GM23248 (cell line): ENCODE data around the gene SFRP2. TPM values are rescaled to one million over a fixed set of nuclear protein-coding genes. Genes with fewer than 3 reads are reported as not detected.

ENCODE experiments used
- DNase-seq: peaks from one replicate; pipeline ENCODE4 v3.0.0-alpha.2; 2015
- H2AFZ ChIP-seq: fragments of 200-600 bp; sonication (generic); 2 replicates; pipeline ENCODE4 v1.6.1; 2016; ENCODE audit warnings: antibody characterized with exemption
- H3F3A ChIP-seq: fragments of 200-600 bp; sonication (generic); 2 replicates; pipeline ENCODE4 v1.6.1; 2016; ENCODE audit warnings: mild to moderate bottlenecking, antibody characterized with exemption, mixed run types; ENCODE audit not compliant: insufficient read depth
- H3K27ac ChIP-seq: fragments of 200-600 bp; sonication (generic); 2 replicates; pipeline ENCODE4 v1.5.1; 2016; ENCODE audit warnings: mild to moderate bottlenecking
- H3K27me3 ChIP-seq: fragments of 200-600 bp; sonication (generic); replicated peaks from 2 replicates; pipeline ENCODE4 v1.6.1; 2016; ENCODE audit warnings: mild to moderate bottlenecking; ENCODE audit not compliant: insufficient read depth
- H3K36me3 ChIP-seq: fragments of 200-600 bp; sonication (generic); 2 replicates; pipeline ENCODE4 v1.6.1; 2016; ENCODE audit warnings: low read depth, mild to moderate bottlenecking
- H3K4me1 ChIP-seq: fragments of 200-600 bp; sonication (generic); 2 replicates; pipeline ENCODE4 v1.6.1; 2016; ENCODE audit warnings: mild to moderate bottlenecking; ENCODE audit not compliant: insufficient read depth
- H3K4me2 ChIP-seq: fragments of 200-600 bp; sonication (generic); one replicate; pipeline ENCODE4 v1.6.1; 2016; ENCODE audit warnings: mild to moderate bottlenecking; ENCODE audit not compliant: unreplicated experiment
- H3K4me3 ChIP-seq: fragments of 200-600 bp; sonication (generic); 2 replicates; pipeline ENCODE4 v1.5.1; 2016; ENCODE audit warnings: mild to moderate bottlenecking
- H3K79me2 ChIP-seq: fragments of 200-600 bp; sonication (generic); 2 replicates; pipeline ENCODE4 v1.6.1; 2016; ENCODE audit warnings: mild to moderate bottlenecking; ENCODE audit not compliant: insufficient read depth
- H3K9ac ChIP-seq: fragments of 200-600 bp; sonication (generic); 2 replicates; pipeline ENCODE4 v1.6.1; 2016; ENCODE audit warnings: mild to moderate bottlenecking
- H3K9me2 ChIP-seq: fragments of 200-600 bp; sonication (generic); 2 replicates; pipeline ENCODE4 v1.6.1; 2016; ENCODE audit warnings: mixed run types, mild to moderate bottlenecking, moderate library complexity; ENCODE audit not compliant: insufficient read depth
- H3K9me3 ChIP-seq: fragments of 200-600 bp; sonication (generic); one replicate; pipeline ENCODE4 v1.6.1; 2017; ENCODE audit warnings: low read depth
- H4K20me1 ChIP-seq: fragments of 200-600 bp; sonication (generic); 2 replicates; pipeline ENCODE4 v1.6.0; 2016; ENCODE audit not compliant: insufficient read depth
- EZH2 ChIP-seq: fragments of 200-600 bp; sonication (generic); IDR thresholded peaks from 2 replicates; pipeline ENCODE4 v1.6.1; 2018; ENCODE audit warnings: antibody characterized with exemption, mild to moderate bottlenecking; ENCODE audit not compliant: insufficient read depth, poor library complexity, severe bottlenecking
- EZH2phosphoT487 ChIP-seq: fragments of 200-600 bp; sonication (generic); IDR thresholded peaks from 2 replicates; pipeline ENCODE4 v1.6.1; 2018; ENCODE audit warnings: antibody characterized with exemption, moderate library complexity, mild to moderate bottlenecking, low read depth; ENCODE audit not compliant: insufficient read depth
- WGBS, 2 experiments: methylation state at CpG; one replicate each; pipeline ENCODE4 v1.1.6; 2015 to 2017; ENCODE audit warnings: low lambda C conversion rate in 2 of 2, low coverage in 1 of 2; ENCODE audit errors: missing lambda C conversion rate in 2 of 2; 5-methylcytosine and 5-hydroxymethylcytosine counted together
- in situ Hi-C: fragments of 300-500 bp; cut with MboI; formaldehyde crosslinking; loops from 2 replicates; pipeline ENCODE4 v1.15.0; 2020
- polyA plus RNA-seq: library from polyadenylated mRNA; unstranded; fragments of >200 nt; fragmentation: Nextera tagmentation; extraction: Ambion mirVana; gene quantifications from 2 replicates; pipeline ENCODE4 v1.2.1, GENCODE V29; 2016
- total RNA-seq: library from RNA; depleted of rRNA; stranded (reverse); fragments of >200 nt; shearing (Covaris generic); gene quantifications from 2 replicates; pipeline ENCODE4 v1.2.3, GENCODE V29; 2014

The SFRP2 gene
- total and polyA plus RNA-seq, 2 experiments from 2014 or later, result 0.65 to 2.4 TPM

- TF ChIP-seq EZH2phosphoT487 (no peak), EZH2 (no peak)
- Histone ChIP-seq H4K20me1 (no peaks in the 10 kb centered on the region), H2AFZ (peak overlapping the region; percentile 39; the same call in 1 of the 2 replicates), H3K27me3 (peaks cover 46% of the 10 kb centered on the region), H3K9ac (no peak overlapping the region), H3K9me3 (no peaks in the 10 kb centered on the region), H3K4me1 (0 out of 2 replicates have a peak, but pooled peaks cover 4% of the 10 kb centered on the region), H3K79me2 (no peaks in the 10 kb centered on the region), H3K27ac (no peak overlapping the region), H3F3A (no peaks in the 10 kb centered on the region), H3K4me3 (peak overlapping the region; percentile 58), H3K4me2 (peak overlapping the region; percentile 76), H3K36me3 (no peaks in the 10 kb centered on the region), H3K9me2 (no peaks in the 10 kb centered on the region)
- no peak for DNase-seq
- in situ Hi-C loops, result loop anchor here (10.0 kb wide), 1 partner anchor 522 kb away; no protein-coding TSS in a partner anchor
- WGBS, 2 experiments, result 51 to 68% methylated on average over 27 to 39 of the region's 39 CpGs
These were observed 3.9 kb upstream of the SFRP2 start for GRCh38 chr4:153792618-153793247.

DNA sequence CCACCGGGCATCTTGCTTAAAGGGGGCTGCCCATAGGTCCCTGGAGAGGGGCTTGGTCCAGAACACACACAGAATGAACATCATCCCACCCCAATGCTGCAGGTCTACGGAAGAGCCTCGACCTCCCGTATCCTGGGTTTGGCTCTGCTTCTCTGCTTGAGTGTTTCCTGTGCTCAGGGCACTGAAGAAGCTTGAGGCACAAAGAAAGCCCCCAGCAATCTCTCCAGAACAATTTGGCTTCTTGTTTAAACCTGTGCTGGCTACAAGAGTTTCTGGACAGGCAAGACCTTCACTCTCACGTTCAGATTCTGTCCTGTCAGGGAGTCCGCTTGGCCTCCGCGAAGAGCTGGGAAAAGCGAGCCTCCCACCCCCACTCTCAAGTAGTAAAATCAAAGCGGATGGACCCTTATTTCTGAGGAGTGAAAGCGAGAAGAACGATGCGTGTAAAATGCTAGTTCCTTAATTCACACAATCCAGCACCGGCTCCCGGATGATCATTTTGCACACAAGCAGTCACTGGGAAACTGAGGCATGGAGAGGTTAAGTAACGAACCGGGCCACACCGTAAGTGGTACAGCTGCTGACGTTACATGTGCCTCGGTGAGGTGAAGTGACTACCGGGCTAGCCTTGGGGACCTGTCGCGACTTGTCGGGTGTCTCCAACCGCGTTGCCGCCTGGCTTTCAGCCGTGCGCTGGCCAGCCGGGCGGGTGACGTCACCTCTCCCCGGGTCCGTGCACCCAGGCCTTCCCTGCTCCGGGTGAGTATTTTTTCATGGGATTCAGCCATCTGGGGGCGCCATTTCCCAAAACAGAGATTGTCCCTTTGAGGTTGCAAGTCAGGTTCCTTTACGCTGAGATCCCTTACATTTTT is 3.1 kb upstream of the SFRP2 start:
- Histone ChIP-seq H2AFZ (peak overlapping the region; percentile 39; the same call in 1 of the 2 replicates), H4K20me1 (no peaks in the 10 kb centered on the region), H3K4me2 (peak overlapping the region; percentile 76), H3K4me3 (peak overlapping the region; percentile 58), H3K27me3 (peaks cover 53% of the 10 kb centered on the region), H3K9ac (0 out of 2 replicates have a peak overlapping the region, but pooled peaks have one; percentile 15), H3F3A (no peaks in the 10 kb centered on the region), H3K79me2 (no peaks in the 10 kb centered on the region), H3K36me3 (no peaks in the 10 kb centered on the region), H3K4me1 (0 out of 2 replicates have a peak, but pooled peaks cover 4% of the 10 kb centered on the region), H3K27ac (no peak overlapping the region), H3K9me3 (no peaks in the 10 kb centered on the region), H3K9me2 (no peaks in the 10 kb centered on the region)
- peak; percentile 81 for DNase-seq
- no peak for TF ChIP-seq EZH2phosphoT487
- TF ChIP-seq EZH2, result no peak
- 7% methylated on average over 36 to 37 of the region's 37 CpGs for WGBS, 2 experiments
- in situ Hi-C loops, result loop anchor here (10.0 kb wide), 1 partner anchor 523 kb away; no protein-coding TSS in a partner anchor

GRCh38 chr4:153790962-153791551 is 2.2 kb upstream of the SFRP2 start:
- 1 to 4% methylated on average over 45 of the region's 51 CpGs for WGBS, 2 experiments
- DNase-seq, result peak; percentile 75
- Histone ChIP-seq H3K27ac (no peak overlapping the region), H3K27me3 (peaks cover 62% of the 10 kb centered on the region), H3K4me2 (peak overlapping the region; percentile 77), H3K9ac (no peak overlapping the region), H4K20me1 (no peaks in the 10 kb centered on the region), H2AFZ (peak overlapping the region; percentile 73), H3K9me3 (no peaks in the 10 kb centered on the region), H3K4me3 (peak overlapping the region; percentile 54), H3F3A (no peaks in the 10 kb centered on the region), H3K79me2 (no peaks in the 10 kb centered on the region), H3K36me3 (no peaks in the 10 kb centered on the region), H3K4me1 (0 out of 2 replicates have a peak, but pooled peaks cover 4% of the 10 kb centered on the region), H3K9me2 (no peaks in the 10 kb centered on the region)
- no peak for TF ChIP-seq EZH2phosphoT487
- TF ChIP-seq EZH2, result no peak
- in situ Hi-C loops, result loop anchor here (10.0 kb wide), 1 partner anchor 524 kb away; no protein-coding TSS in a partner anchor

DNA sequence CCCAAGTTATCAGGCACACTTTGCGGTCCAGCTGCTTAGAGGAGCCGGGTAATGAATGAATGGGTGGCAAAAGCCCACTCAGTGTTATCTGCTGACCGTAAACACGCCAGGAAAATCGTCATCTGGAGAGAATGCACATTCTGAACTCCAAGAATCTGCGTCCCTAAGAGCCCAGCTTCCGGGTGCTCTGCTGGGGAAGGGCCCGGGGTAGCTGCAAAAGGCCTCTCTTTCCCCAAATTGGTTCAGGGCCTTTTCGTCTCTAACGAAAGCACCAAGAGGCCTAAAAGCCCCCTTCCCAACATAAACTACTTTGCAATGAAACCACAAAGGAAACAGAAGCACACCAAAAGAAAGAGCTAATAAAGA is 1.6 kb upstream of the SFRP2 start:
- H3K9me2 ChIP-seq, result no peaks in the 10 kb centered on the region
- no peaks in the 10 kb centered on the region for H3K9me3 ChIP-seq
- 42 to 51% methylated on average over 10 of the region's 10 CpGs for WGBS, 2 experiments
- peak overlapping the region; percentile 77 for H3K4me2 ChIP-seq
- in situ Hi-C loops, result loop anchor here (10.0 kb wide), 1 partner anchor 524 kb away; no protein-coding TSS in a partner anchor
- H4K20me1 ChIP-seq, result no peaks in the 10 kb centered on the region
- H2AFZ ChIP-seq, result peak overlapping the region; percentile 73; the same call in 1 of the 2 replicates
- H3K36me3 ChIP-seq, result no peaks in the 10 kb centered on the region
- no peaks in the 10 kb centered on the region for H3K79me2 ChIP-seq
- H3F3A ChIP-seq, result no peaks in the 10 kb centered on the region
- no peak for DNase-seq
- no peak overlapping the region for H3K9ac ChIP-seq
- H3K27ac ChIP-seq, result no peak overlapping the region
- 0 out of 2 replicates have a peak, but pooled peaks have one; percentile 20 for TF ChIP-seq EZH2phosphoT487
- TF ChIP-seq EZH2, result no peak
- H3K4me3 ChIP-seq, result peak overlapping the region; percentile 54; the same call in 1 of the 2 replicates
- peaks cover 62% of the 10 kb centered on the region for H3K27me3 ChIP-seq
- H3K4me1 ChIP-seq, result 0 out of 2 replicates have a peak, but pooled peaks cover 4% of the 10 kb centered on the region
